Measurements from ENCODE around the gene CYP26B1. TPM values are rescaled to one million over a fixed set of nuclear protein-coding genes. Genes with fewer than 3 reads are reported as not detected.
A peak's percentile ranks its signal among the peaks of the same experiment; 100 is the strongest.

CYP26B1 gene
- total RNA-seq (2014; rRNA removed) (1.6 and 3.9 TPM in 2 replicates), Bru-seq, nascent RNA (percentile 23 among the genes with signal in this experiment), BruChase-seq, experiment 1, labeled RNA remaining after a 6-hour chase (percentile 41 among the genes with signal in this experiment), BruChase-seq, experiment 2, labeled RNA remaining after a 2-hour chase (percentile 36 among the genes with signal in this experiment)
- long read RNA-seq, partial matches to known transcripts: 0 of 1 reads
- long read RNA-seq, other reads (novel, unspliced or antisense): 1 of 1 reads

- peaks cover 28% of the 10 kb centered on the region for H3K4me1 ChIP-seq (ENCODE audit: insufficient read depth, low read length)
- H3K9me3 ChIP-seq (ENCODE audit: low read length): no peaks in the 10 kb centered on the region
- no TSS peak for BruUV-seq (replicated peaks)
- TF ChIP-seq EZH2phosphoT487 (IDR thresholded peaks at IDR 0.05; ENCODE audit: borderline replicate concordance, low read length) (0 out of 2 replicates have a peak, but pooled peaks have one; percentile 17), CTCF (conservative IDR thresholded peaks at IDR 0.05; ENCODE audit: low read depth, low read length) (no peak), EZH2 (IDR thresholded peaks at IDR 0.05; ENCODE audit: low read length, unreplicated experiment) (no peak)
- no peaks in the 10 kb centered on the region for H3F3A ChIP-seq (ENCODE audit: low read length, unreplicated experiment)
- intact Hi-C loops (cut with micrococcal nuclease): no loop called here
- no peak for ATAC-seq
- peak within 1 kb of the TSS; percentile 74 for H3K4me3 ChIP-seq (ENCODE audit: low read length)
- ChIA-PET POLR2A (ENCODE audit: unreplicated experiment) (no interaction called here), CTCF (no interaction called here)
- H3K9ac ChIP-seq (ENCODE audit: low read length): no peak within 1 kb of the TSS
- H2AFZ ChIP-seq (ENCODE audit: low read length): peak within 1 kb of the TSS; percentile 59; the same call in 1 of the 2 replicates
- no peaks in the 10 kb centered on the region for H4K20me1 ChIP-seq (ENCODE audit: low read length)
- H3K9me2 ChIP-seq (replicated peaks; ENCODE audit: low read length): no peaks in the 10 kb centered on the region
- H3K27me3 ChIP-seq (ENCODE audit: low read length): peaks cover 29% of the 10 kb centered on the region
- no peak within 1 kb of the TSS for H3K27ac ChIP-seq (ENCODE audit: low read length)
- H3K4me2 ChIP-seq (ENCODE audit: low read length): peak within 1 kb of the TSS; percentile 87
- no peak for DNase-seq
- H3K36me3 ChIP-seq (ENCODE audit: low read depth, low read length): no peaks in the 10 kb centered on the region
- no peaks in the 10 kb centered on the region for H3K79me2 ChIP-seq (ENCODE audit: low read length)
Measured at GRCh38 chr2:72147303-72147971, at the start of gene CYP26B1. Gene CYP26B1, minus strand, starts transcription at chr2:72147862. Its CDS starts 28 bp downstream, at chr2:72147834.

GRCh38 chr2:72193723-72194122 is 46.1 kb upstream of the CYP26B1 start:
- no peak overlapping the region for H3K9ac ChIP-seq (ENCODE audit: low read length)
- ChIA-PET CTCF (no interaction called here), POLR2A (ENCODE audit: unreplicated experiment) (no interaction called here)
- H3K4me3 ChIP-seq (ENCODE audit: low read length): no peak overlapping the region
- no peak for TF ChIP-seq CTCF (conservative IDR thresholded peaks at IDR 0.05; ENCODE audit: low read depth, low read length)
- TF ChIP-seq EZH2phosphoT487 (IDR thresholded peaks at IDR 0.05; ENCODE audit: borderline replicate concordance, low read length): no peak
- no peak for TF ChIP-seq EZH2 (IDR thresholded peaks at IDR 0.05; ENCODE audit: low read length, unreplicated experiment)
- no peaks in the 10 kb centered on the region for H3K36me3 ChIP-seq (ENCODE audit: low read depth, low read length)
- H3K4me2 ChIP-seq (ENCODE audit: low read length): no peak overlapping the region
- H4K20me1 ChIP-seq (ENCODE audit: low read length): no peaks in the 10 kb centered on the region
- no peaks in the 10 kb centered on the region for H3K9me3 ChIP-seq (ENCODE audit: low read length)
- no TSS peak for BruUV-seq (replicated peaks)
- H3K9me2 ChIP-seq (replicated peaks; ENCODE audit: low read length): no peaks in the 10 kb centered on the region
- H2AFZ ChIP-seq (ENCODE audit: low read length): no peak overlapping the region
- ATAC-seq: no peak
- DNase-seq: no peak
- H3K27me3 ChIP-seq (ENCODE audit: low read length): no peaks in the 10 kb centered on the region
- intact Hi-C loops (cut with micrococcal nuclease): no loop called here
- H3K79me2 ChIP-seq (ENCODE audit: low read length): no peaks in the 10 kb centered on the region
- no peaks in the 10 kb centered on the region for H3K4me1 ChIP-seq (ENCODE audit: insufficient read depth, low read length)
- no peak overlapping the region for H3K27ac ChIP-seq (ENCODE audit: low read length)
- H3F3A ChIP-seq (ENCODE audit: low read length, unreplicated experiment): no peaks in the 10 kb centered on the region

- DNase-seq (no peak), ATAC-seq (no peak)
- H3K4me3 ChIP-seq (ENCODE audit: low read length): no peak overlapping the region
- H2AFZ ChIP-seq (ENCODE audit: low read length): no peak overlapping the region
- intact Hi-C loops (cut with micrococcal nuclease): no loop called here
- H3K79me2 ChIP-seq (ENCODE audit: low read length): no peaks in the 10 kb centered on the region
- H3K9me3 ChIP-seq (ENCODE audit: low read length): no peaks in the 10 kb centered on the region
- TF ChIP-seq CTCF (conservative IDR thresholded peaks at IDR 0.05; ENCODE audit: low read depth, low read length) (no peak), EZH2phosphoT487 (IDR thresholded peaks at IDR 0.05; ENCODE audit: borderline replicate concordance, low read length) (no peak), EZH2 (IDR thresholded peaks at IDR 0.05; ENCODE audit: low read length, unreplicated experiment) (no peak)
- H4K20me1 ChIP-seq (ENCODE audit: low read length): no peaks in the 10 kb centered on the region
- no peaks in the 10 kb centered on the region for H3K36me3 ChIP-seq (ENCODE audit: low read depth, low read length)
- no peaks in the 10 kb centered on the region for H3F3A ChIP-seq (ENCODE audit: low read length, unreplicated experiment)
- CTCF ChIA-PET: no interaction called here
- no peaks in the 10 kb centered on the region for H3K27me3 ChIP-seq (ENCODE audit: low read length)
- POLR2A ChIA-PET (ENCODE audit: unreplicated experiment): no interaction called here
- no peaks in the 10 kb centered on the region for H3K9me2 ChIP-seq (replicated peaks; ENCODE audit: low read length)
- H3K27ac ChIP-seq (ENCODE audit: low read length): no peak overlapping the region
- BruUV-seq (replicated peaks): no TSS peak
- no peak overlapping the region for H3K9ac ChIP-seq (ENCODE audit: low read length)
- H3K4me2 ChIP-seq (ENCODE audit: low read length): no peak overlapping the region
- no peaks in the 10 kb centered on the region for H3K4me1 ChIP-seq (ENCODE audit: insufficient read depth, low read length)
Measured at GRCh38 chr2:72191441-72191840, 43.8 kb upstream of the CYP26B1 start.

Measured in PC-3 (cell line).